DMS53 treated with DMSO at 0.1 percent for 48 hours (cell line): ENCODE results near the gene ARID1A.
A peak's percentile ranks its signal among the peaks of the same experiment; 100 is the strongest.
"Not testable (repeated sequence)": the region's sequence is repeated elsewhere in the genome, so short reads cannot be mapped to it uniquely, and the experiment has no call there.

Source experiments
- DNase-seq: peaks from one replicate; lab custom pipeline; 2025; ENCODE audit not compliant: unreplicated experiment; lab: John Stamatoyannopoulos, UW

Gene ARID1A

GRCh38 chr1:26695356-26696118 lies at the start of gene ARID1A:
TSS of gene ARID1A (plus strand) at chr1:26696015. CDS start at chr1:26696404, 389 bp downstream.
- peak; percentile 90 for DNase-seq

- no peak for DNase-seq
Measured at GRCh38 chr1:26664802-26665201, 31.0 kb upstream of the ARID1A start.

- peak; percentile 40 for DNase-seq
Measured at GRCh38 chr1:26666855-26667254, 29.0 kb upstream of the ARID1A start.

- not testable (repeated sequence) for DNase-seq
Measured at GRCh38 chr1:26668106-26668786, 27.6 kb upstream of the ARID1A start.

- peak; percentile 92 for DNase-seq
Measured at GRCh38 chr1:26677306-26678115, 18.3 kb upstream of the ARID1A start.

GRCh38 chr1:26684763-26685508 lies 10.9 kb upstream of the ARID1A start:
- no peak for DNase-seq

GRCh38 chr1:26686795-26687194 lies 9.0 kb upstream of the ARID1A start:
- DNase-seq: no peak

- DNase-seq: no peak
Measured at GRCh38 chr1:26689504-26689903, 6.3 kb upstream of the ARID1A start.

GRCh38 chr1:26690157-26690556 lies 5.7 kb upstream of the ARID1A start:
- no peak for DNase-seq

GRCh38 chr1:26690576-26691031 lies 5.2 kb upstream of the ARID1A start:
- DNase-seq: no peak

GRCh38 chr1:26692211-26692792 lies 3.5 kb upstream of the ARID1A start:
- peak; percentile 97 for DNase-seq

GRCh38 chr1:26692793-26693490 lies 2.9 kb upstream of the ARID1A start:
- DNase-seq: peak; percentile 98

GRCh38 chr1:26693599-26694572 lies 1.9 kb upstream of the ARID1A start:
- DNase-seq: no peak

- DNase-seq: peak; percentile 22
Measured at GRCh38 chr1:26694638-26695355, 1.0 kb upstream of the ARID1A start.

- no peak for DNase-seq
Measured at GRCh38 chr1:26696119-26696653, 371 bp downstream of the ARID1A start.

GRCh38 chr1:26696654-26697430 lies 1.0 kb downstream of the ARID1A start:
- DNase-seq: no peak

GRCh38 chr1:26697431-26697977 lies 1.7 kb downstream of the ARID1A start:
- no peak for DNase-seq
